Measurements from ENCODE around the gene TMEM176B. TPM values are rescaled to one million over a fixed set of nuclear protein-coding genes. Genes with fewer than 3 reads are reported as not detected.
A peak's percentile ranks its signal among the peaks of the same experiment; 100 is the strongest.

Gene TMEM176B
- total RNA-seq, 4 donors from 2014 or later = 93.3 to 394 (median 300) TPM

DNA sequence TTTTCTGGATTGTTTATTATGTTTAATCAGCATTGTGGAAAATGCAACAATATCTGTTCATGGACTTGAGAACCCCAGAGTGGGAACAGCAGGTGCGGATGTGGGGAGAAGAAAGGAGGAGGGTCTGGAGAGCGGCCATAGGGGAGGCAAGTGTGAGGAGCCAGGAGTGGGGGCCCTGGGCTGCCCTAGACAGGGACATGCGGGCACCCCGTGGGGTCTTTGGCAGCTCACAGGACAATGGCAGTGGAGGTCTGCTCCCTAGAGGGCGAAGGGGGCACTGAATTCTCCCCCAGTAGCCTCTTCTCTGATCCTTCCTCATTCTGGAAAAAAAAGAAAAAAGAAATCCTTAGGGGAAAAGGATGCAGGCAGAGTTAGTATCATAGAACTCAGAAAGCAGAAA lies 8.9 kb downstream of the TMEM176B start:
- DNase-seq = no peak
- no peak overlapping the region for H3K4me3 ChIP-seq
- H3K9me3 ChIP-seq = no peaks in the 10 kb centered on the region
- H3K36me3 ChIP-seq = peaks cover 0 to 38% (median 0%) of the 10 kb centered on the region in 3 donors
- peaks cover 4 to 25% (median 7%) of the 10 kb centered on the region in 4 donors for H3K4me1 ChIP-seq
- TF ChIP-seq, protein P1, sequence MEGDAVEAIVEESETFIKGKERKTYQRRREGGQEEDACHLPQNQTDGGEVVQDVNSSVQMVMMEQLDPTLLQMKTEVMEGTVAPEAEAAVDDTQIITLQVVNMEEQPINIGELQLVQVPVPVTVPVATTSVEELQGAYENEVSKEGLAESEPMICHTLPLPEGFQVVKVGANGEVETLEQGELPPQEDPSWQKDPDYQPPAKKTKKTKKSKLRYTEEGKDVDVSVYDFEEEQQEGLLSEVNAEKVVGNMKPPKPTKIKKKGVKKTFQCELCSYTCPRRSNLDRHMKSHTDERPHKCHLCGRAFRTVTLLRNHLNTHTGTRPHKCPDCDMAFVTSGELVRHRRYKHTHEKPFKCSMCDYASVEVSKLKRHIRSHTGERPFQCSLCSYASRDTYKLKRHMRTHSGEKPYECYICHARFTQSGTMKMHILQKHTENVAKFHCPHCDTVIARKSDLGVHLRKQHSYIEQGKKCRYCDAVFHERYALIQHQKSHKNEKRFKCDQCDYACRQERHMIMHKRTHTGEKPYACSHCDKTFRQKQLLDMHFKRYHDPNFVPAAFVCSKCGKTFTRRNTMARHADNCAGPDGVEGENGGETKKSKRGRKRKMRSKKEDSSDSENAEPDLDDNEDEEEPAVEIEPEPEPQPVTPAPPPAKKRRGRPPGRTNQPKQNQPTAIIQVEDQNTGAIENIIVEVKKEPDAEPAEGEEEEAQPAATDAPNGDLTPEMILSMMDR (IDR thresholded peaks at IDR 0.05) = no peak
- no peak for TF ChIP-seq POLR2A (IDR thresholded peaks at IDR 0.05)
- peak overlapping the region in 1 of 4 donors; percentile 36 for H3K27ac ChIP-seq
- H3K27me3 ChIP-seq = no peaks in the 10 kb centered on the region

DNA sequence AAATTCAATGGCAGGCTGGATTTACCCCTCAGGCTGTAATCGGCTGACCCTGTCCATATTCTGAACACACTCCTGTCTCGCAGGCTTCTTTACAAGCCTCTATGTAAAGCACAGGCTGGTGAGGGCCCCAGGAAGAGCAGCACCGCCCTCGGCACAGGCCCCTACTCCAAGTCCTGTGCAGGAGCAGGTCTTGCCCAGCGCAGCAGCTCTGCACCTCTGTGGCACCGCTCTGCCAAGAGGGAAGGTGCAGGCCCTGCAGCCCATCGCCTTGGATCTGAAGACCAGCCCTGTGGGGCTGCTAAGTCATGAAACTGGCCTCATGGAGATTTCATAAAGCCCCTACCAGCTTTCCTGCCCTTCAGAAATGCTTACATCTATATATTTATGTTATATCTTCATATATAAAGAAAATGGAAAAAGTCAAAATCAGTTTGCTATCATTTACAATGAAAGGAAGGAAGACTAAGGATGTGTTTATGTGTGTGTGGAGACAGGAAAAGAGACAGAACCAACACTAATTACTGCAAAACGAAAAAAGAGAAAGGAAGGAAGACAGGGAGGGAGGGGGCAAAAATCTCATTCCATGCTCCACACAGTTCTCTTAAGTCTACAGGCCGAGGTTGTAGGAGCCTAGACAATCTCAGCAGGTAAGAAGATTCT lies 9.6 kb downstream of the TMEM176B start:
- Histone ChIP-seq H3K9me3 (no peaks in the 10 kb centered on the region), H3K27ac (peak overlapping the region in 1 of 4 donors; percentile 36), H3K4me1 (peaks cover 4 to 33% (median 10%) of the 10 kb centered on the region in 4 donors), H3K27me3 (no peaks in the 10 kb centered on the region), H3K36me3 (peaks cover 0 to 38% (median 0%) of the 10 kb centered on the region in 3 donors), H3K4me3 (no peak overlapping the region)
- TF ChIP-seq, protein P1 (IDR thresholded peaks at IDR 0.05) = no peak
- TF ChIP-seq POLR2A (IDR thresholded peaks at IDR 0.05) = no peak
- DNase-seq = no peak

DNA sequence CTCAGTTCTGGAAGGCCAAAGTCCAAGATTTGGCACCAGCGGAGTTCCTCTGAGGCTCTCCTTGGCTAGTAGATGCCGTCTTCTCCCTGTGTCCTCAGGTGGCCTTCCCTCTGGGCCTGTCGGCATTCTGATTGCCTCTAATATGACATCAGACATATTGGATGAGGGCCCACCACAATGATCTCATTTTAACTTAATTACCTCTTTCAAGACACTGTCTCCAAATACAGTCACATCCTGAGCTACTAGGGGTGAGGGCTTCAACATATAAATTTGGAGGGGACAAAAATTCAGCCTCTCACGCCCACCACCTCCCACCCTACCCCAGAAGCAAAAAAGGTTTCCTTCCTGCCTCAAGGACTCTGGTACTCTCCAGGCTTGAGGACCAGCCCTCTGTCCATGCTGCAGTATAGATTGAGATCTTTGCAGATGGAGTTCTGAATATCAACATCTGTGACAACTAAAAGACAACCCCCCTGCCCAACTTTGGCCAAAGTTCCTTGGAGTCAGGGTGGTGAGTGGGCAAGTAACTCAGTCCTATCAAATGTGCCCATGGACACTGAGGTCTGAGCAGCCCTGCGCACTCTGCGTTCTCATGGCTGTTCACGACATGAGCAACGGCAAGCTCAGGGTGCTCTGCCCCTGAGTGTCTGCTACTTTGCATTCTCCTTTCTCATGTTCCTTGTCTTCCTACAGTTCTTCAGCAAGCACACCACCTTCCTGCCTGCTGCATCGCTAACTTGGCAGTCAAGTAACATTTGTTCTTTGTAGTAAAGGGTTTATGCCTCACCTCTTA lies 11.5 kb downstream of the TMEM176B start:
- H3K9me3 ChIP-seq = no peaks in the 10 kb centered on the region
- peaks cover 0 to 35% (median 0%) of the 10 kb centered on the region in 3 donors for H3K36me3 ChIP-seq
- TF ChIP-seq POLR2A (IDR thresholded peaks at IDR 0.05) = no peak
- TF ChIP-seq, protein P1 (IDR thresholded peaks at IDR 0.05) = no peak
- peak in 1 of 3 donors; percentile 61 for DNase-seq
- peak overlapping the region; percentile 59 to 81 (median 78) for H3K27ac ChIP-seq
- peaks cover 4 to 52% (median 10%) of the 10 kb centered on the region in 4 donors for H3K4me1 ChIP-seq
- no peaks in the 10 kb centered on the region for H3K27me3 ChIP-seq
- no peak overlapping the region for H3K4me3 ChIP-seq

DNA sequence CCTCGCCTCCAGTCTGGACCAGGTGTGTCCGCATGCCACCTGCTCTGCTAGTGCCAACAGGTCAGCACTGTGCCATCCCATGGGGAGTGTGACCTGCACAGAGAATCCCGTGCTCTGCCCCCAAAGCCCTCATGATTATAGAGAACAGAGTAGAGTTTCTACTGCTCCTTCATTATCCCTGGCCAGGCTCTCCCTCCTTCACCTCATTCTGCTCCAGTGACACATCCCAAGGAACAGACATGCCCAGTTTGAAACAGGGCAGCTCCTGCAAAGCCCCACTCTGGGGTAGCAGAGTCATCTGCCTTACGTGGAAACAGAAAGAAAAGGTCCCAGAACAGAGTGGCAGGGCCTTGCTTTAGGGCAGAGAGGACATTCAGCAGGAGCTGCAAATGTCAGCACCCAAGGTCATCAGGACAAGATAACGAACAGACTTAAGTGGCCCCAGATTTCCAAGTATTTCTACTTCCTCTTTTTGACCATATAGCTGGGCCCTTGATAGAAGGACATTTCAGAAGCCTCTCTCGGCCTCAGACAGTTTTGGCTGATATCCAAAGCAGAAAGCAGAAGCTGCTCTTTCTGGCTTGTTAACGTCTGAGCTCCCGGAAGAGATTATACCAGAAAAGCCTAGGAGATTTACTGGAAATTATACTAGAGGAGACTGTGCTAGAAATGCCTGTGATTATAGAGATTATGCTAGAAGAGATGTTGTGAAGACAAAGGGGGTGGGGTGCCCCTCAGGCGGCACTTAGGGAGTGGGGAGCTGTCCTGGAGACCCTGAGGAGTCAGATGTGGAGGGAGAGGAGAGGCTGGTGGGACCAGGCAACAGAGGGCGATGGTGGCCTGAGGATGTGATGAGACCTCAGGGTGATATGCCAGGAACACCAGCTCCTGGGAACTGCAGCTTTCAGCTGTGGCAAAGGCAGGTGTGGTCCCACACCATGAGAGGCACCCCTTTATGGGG lies 12.6 kb downstream of the TMEM176B start:
- H3K27me3 ChIP-seq = no peaks in the 10 kb centered on the region
- H3K36me3 ChIP-seq = peaks cover 0 to 24% (median 0%) of the 10 kb centered on the region in 3 donors
- H3K4me1 ChIP-seq = peaks cover 4 to 53% (median 10%) of the 10 kb centered on the region in 4 donors
- H3K27ac ChIP-seq = peak overlapping the region; percentile 59 to 81 (median 78)
- H3K9me3 ChIP-seq = no peaks in the 10 kb centered on the region
- no peak for TF ChIP-seq POLR2A (IDR thresholded peaks at IDR 0.05)
- TF ChIP-seq, protein P1 (IDR thresholded peaks at IDR 0.05) = peak in 1 of 6 experiments; percentile 10
- DNase-seq = peak in 1 of 3 donors; percentile 61
- no peak overlapping the region for H3K4me3 ChIP-seq

DNA sequence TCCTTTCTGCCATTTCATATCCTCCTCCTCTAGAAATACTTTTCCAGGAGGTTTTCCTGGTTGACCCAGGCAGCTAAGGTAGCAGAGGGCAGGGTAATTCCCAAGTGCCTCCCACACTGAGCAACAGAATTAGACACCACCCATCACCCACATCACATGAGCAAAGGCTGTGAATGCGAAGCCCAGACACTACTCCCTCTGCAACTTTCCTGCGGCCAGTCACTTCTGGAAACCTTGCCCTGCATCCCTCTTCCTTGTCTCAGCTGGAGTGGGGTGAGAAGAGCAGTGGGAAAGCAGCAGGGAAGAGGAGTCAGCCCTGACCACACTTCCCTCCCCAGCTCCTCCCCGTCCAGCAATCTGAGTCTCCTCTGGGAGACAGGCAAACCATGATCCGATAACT lies 15.2 kb downstream of the TMEM176B start:
- Histone ChIP-seq H3K36me3 (no peaks in the 10 kb centered on the region), H3K9me3 (no peaks in the 10 kb centered on the region), H3K27me3 (no peaks in the 10 kb centered on the region), H3K4me1 (peaks cover 4 to 75% (median 10%) of the 10 kb centered on the region in 4 donors), H3K4me3 (no peak overlapping the region), H3K27ac (peak overlapping the region; percentile 51 to 90 (median 70))
- peak in 1 of 2 donors; percentile 41 for TF ChIP-seq POLR2A (IDR thresholded peaks at IDR 0.05)
- TF ChIP-seq, protein P1 (IDR thresholded peaks at IDR 0.05) = no peak
- peak in 2 of 3 donors; percentile 61 to 62 for DNase-seq

Data from Peyer's patch (tissue), 4 donors.